Measurements from ENCODE around the gene TUFT1. TPM values are rescaled to one million over a fixed set of nuclear protein-coding genes. Genes with fewer than 3 reads are reported as not detected.

The TUFT1 gene
- total and polyA plus RNA-seq, 2 of the 13 experiments (the other 11 are each of a cell fraction or from before 2014, with no cell fraction given) = 6.4 to 7.3 TPM

GRCh38 chr1:151540021-151540981 lies at the start of gene TUFT1 (continued):
- TF ChIP-seq PAXIP1 (CRISPR knock-in tag; conservative IDR thresholded peaks at IDR 0.05) (no peak; the same call in none of the 2 replicates), ZFP62 (CRISPR knock-in tag; IDR thresholded peaks at IDR 0.05) (no peak), FOSL2 (CRISPR knock-in tag; IDR thresholded peaks at IDR 0.05) (peak; percentile 3; the same call in 1 of the 2 replicates), ZNF570 (CRISPR knock-in tag; IDR thresholded peaks at IDR 0.05; ENCODE audit: borderline replicate concordance) (no peak), KMT2B (CRISPR knock-in tag; IDR thresholded peaks at IDR 0.05) (0 out of 2 replicates have a peak, but pooled peaks have one; percentile 38), SRSF9 (IDR thresholded peaks at IDR 0.05; ENCODE audit: borderline replicate concordance, insufficient read depth, low read depth, low read length, poor library complexity, severe bottlenecking) (no peak), NCOA1 (CRISPR knock-in tag; IDR thresholded peaks at IDR 0.05) (peak; percentile 46; the same call in 1 of the 2 replicates), ATF2 (CRISPR knock-in tag; IDR thresholded peaks at IDR 0.05) (peak; percentile 72; the same call in 1 of the 2 replicates), TBX2 (CRISPR knock-in tag; IDR thresholded peaks at IDR 0.05; ENCODE audit: borderline replicate concordance) (peak; percentile 75), SALL1 (CRISPR knock-in tag; IDR thresholded peaks at IDR 0.05) (peak; percentile 69), ETV6 (CRISPR knock-in tag; conservative IDR thresholded peaks at IDR 0.05) (no peak), ETS1 (CRISPR knock-in tag; IDR thresholded peaks at IDR 0.05) (no peak), CREBL2 (CRISPR knock-in tag; IDR thresholded peaks at IDR 0.05; ENCODE audit: borderline replicate concordance) (no peak; the same call in 1 of the 2 replicates), SP140L (CRISPR knock-in tag; IDR thresholded peaks at IDR 0.05; ENCODE audit: borderline replicate concordance) (no peak), U2AF1 (optimal IDR thresholded peaks at IDR 0.05; ENCODE audit: low read depth, low read length) (peak; percentile 33), PHF5A (CRISPR knock-in tag; IDR thresholded peaks at IDR 0.05; ENCODE audit: low read depth, unreplicated experiment) (no peak), FOXK1 (CRISPR knock-in tag; IDR thresholded peaks at IDR 0.05; ENCODE audit: borderline replicate concordance, low read depth) (no peak), ZMYM4 (CRISPR knock-in tag; IDR thresholded peaks at IDR 0.05) (peak; percentile 95), BORCS8-MEF2B (CRISPR knock-in tag; IDR thresholded peaks at IDR 0.05) (peak; percentile 77), ZNF547 (CRISPR knock-in tag; IDR thresholded peaks at IDR 0.05) (peak; percentile 67; the same call in 1 of the 2 replicates)
- TF ChIP-seq, protein P1, sequence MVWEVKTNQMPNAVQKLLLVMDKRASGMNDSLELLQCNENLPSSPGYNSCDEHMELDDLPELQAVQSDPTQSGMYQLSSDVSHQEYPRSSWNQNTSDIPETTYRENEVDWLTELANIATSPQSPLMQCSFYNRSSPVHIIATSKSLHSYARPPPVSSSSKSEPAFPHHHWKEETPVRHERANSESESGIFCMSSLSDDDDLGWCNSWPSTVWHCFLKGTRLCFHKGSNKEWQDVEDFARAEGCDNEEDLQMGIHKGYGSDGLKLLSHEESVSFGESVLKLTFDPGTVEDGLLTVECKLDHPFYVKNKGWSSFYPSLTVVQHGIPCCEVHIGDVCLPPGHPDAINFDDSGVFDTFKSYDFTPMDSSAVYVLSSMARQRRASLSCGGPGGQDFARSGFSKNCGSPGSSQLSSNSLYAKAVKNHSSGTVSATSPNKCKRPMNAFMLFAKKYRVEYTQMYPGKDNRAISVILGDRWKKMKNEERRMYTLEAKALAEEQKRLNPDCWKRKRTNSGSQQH (CRISPR knock-in tag; IDR thresholded peaks at IDR 0.05; ENCODE audit: low read depth) = peak; percentile 65; the same call in 1 of the 2 replicates
